NCI-H82 treated with DMSO at 0.1 percent for 48 hours (cell line): ENCODE results near the gene PPP1R3F.
"Not testable (repeated sequence)": the region's sequence is repeated elsewhere in the genome, so short reads cannot be mapped to it uniquely, and the experiment has no call there.

Experiments used
- DNase-seq: peaks from one replicate; lab custom pipeline; 2025; ENCODE audit not compliant: unreplicated experiment; lab: John Stamatoyannopoulos, UW

PPP1R3F gene

DNA sequence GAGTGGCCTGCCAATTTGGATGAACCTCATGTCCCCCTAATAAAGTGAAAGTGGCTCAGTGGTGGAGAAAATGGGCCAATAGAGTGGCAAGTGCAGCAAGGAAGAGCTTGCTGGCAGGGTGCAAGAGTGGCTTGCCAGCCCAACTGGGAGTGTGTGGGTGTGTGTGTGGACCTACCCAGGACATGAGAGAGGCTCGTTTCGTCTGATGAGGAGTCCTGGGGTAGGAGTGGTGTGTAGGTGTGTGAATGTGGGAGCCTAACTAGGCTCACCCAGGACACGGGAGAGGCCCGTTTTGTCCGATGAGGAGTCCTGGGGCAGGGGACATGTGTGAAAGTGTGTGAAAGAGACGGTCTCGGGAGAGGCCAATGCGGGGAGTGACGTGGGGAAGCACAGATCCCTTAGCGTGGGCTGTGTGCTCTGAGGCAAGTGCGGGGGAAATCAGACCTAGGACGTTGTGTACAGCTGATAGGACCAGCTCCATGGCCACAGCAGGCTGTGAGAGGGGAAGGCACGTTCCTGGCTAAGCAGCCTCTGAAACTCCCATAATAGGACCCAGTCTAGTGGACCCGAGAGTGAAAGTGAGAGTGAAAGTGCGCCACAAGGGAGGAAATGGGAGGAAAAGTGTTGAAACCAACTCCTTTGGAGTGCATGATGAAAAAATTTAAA is 39.1 kb downstream of the PPP1R3F start:
- DNase-seq, result no peak

- no peak for DNase-seq
Observed at GRCh38 chrX:49309401-49309981, 39.9 kb downstream of the PPP1R3F start.

DNA sequence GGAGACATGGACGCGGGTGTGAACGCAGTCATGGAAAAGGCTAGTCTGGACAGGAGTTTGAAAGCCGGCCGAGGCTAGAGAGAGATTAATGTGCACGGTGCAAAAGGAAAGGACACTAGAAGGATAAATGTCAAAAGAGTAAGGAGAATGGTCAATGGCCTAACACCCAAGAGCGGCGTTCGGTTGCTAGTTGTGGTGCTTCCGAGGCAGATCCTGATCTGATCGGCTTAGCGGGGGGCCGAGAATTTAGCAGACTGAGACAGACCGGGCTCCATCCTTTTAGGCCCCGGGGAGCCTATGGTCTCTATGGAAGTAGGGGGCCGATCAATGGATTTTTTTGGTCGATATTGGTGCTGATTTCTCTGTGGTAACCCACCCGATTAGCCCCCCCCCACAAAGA is 40.8 kb downstream of the PPP1R3F start:
- no peak for DNase-seq

GRCh38 chrX:49312176-49312575 is 42.6 kb downstream of the PPP1R3F start:
- DNase-seq, result no peak

DNA sequence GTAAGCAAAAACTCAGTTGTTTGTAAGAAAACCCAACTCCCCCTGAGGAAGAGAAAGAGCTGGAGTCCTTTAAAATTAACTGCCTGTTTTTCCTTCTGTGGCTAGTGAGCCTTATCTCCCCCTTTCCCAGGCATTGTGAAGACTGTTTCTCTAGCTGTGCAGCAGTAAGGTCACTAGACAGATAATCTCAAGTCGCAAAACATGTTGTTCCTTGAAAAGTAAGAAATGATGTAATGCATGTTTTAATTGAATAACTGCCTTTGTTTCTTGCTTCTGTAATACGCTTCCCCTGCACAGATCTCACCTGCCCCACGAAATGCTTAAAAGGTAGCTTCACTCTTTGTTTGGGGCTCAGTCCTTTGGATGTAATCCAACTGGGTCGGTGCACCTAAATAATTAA is 46.5 kb downstream of the PPP1R3F start:
- no peak for DNase-seq

- not testable (repeated sequence) for DNase-seq
Observed at GRCh38 chrX:49321737-49322136, 52.1 kb downstream of the PPP1R3F start, which contains the start of gene GAGE12J. Gene GAGE12J (plus strand): TSS chrX:49322037. CDS start chrX:49323194, 1,157 bp downstream.

DNA sequence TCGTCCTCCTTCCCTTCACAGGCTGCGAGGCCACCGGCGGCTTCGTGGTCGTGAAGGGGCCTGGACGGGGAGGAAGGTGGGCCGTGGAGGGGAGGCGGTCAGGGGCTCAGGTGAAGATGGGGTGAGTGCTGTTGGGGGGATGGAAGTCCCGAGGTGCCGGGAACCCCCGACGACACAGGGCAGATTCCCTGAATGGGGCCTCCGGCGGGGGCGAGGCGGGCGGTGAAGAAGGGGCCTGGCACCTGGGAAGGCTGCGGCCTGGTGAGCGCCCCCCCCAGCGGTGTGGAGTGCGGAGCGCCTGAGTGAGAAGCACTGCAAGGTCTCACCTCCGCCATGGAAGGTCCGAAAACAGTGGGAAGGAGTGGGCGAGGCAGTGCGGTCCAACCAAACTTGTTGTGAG is 52.7 kb downstream of the PPP1R3F start:
- not testable (repeated sequence) for DNase-seq

GRCh38 chrX:49323735-49324134 is 54.1 kb downstream of the PPP1R3F start:
- not testable (repeated sequence) for DNase-seq

DNA sequence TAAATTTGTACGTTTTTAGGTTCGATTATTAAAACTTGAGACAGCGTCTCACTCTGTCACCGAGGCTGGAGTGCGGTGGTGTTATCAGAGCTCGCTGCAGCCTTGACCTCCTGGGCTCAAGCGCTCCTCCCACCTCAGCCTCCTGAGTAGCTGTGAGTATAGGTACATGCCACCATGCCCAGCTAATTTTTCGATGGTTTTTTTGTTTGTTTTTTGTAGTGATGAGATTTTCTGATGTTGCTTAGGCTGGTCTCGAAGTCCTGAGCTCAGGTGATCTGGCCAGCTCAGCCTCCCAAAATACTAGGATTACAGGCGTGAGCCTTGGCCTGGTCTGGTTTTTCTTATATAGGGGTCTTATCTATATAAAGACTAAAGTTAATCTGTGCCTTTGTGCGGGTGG is 60.8 kb downstream of the PPP1R3F start:
- DNase-seq, result not testable (repeated sequence)

GRCh38 chrX:49331282-49331681 is 61.7 kb downstream of the PPP1R3F start, which contains the start of gene GAGE13:
Gene GAGE13 (plus strand): TSS chrX:49331582. CDS start chrX:49332738, 1,156 bp downstream.
- DNase-seq, result not testable (repeated sequence)

GRCh38 chrX:49331841-49332240 is 62.2 kb downstream of the PPP1R3F start:
- DNase-seq, result not testable (repeated sequence)
